Activated CD4-positive, alpha-beta T cell treated with anti-CD3 and anti-CD28 coated beads for 1 hour (primary cell): ENCODE measurements around the gene MYO5B.
"Not testable (repeated sequence)": the region's sequence is repeated elsewhere in the genome, so short reads cannot be mapped to it uniquely, and the experiment has no call there.

Experiments used
- DNase-seq: peaks from one replicate; pipeline ENCODE4 v3.0.0-alpha.2; 2020

Gene MYO5B

GRCh38 chr18:49813319-49814146 is 381.4 kb downstream of the MYO5B start, which contains the start of gene ACAA2:
Gene ACAA2, minus strand, starts transcription at chr18:49813533. Its CDS starts 49 bp downstream, at chr18:49813484.
- DNase-seq: peak; percentile 62

- DNase-seq: no peak
Measured at GRCh38 chr18:49813069-49813318, 382.0 kb downstream of the MYO5B start.

GRCh38 chr18:49812286-49813068 is 382.5 kb downstream of the MYO5B start:
- no peak for DNase-seq

GRCh38 chr18:49811151-49811938 is 383.6 kb downstream of the MYO5B start:
- no peak for DNase-seq

GRCh38 chr18:49808553-49809191 is 386.3 kb downstream of the MYO5B start:
- DNase-seq: not testable (repeated sequence)

- DNase-seq: no peak
Measured at GRCh38 chr18:49804096-49804495, 390.9 kb downstream of the MYO5B start.

GRCh38 chr18:49802623-49803022 is 392.3 kb downstream of the MYO5B start:
- no peak for DNase-seq

- DNase-seq: not testable (repeated sequence)
Measured at GRCh38 chr18:49800491-49800890, 394.5 kb downstream of the MYO5B start.

- not testable (repeated sequence) for DNase-seq
Measured at GRCh38 chr18:49799806-49800205, 395.1 kb downstream of the MYO5B start.

GRCh38 chr18:49798001-49798400 is 396.9 kb downstream of the MYO5B start:
- no peak for DNase-seq

GRCh38 chr18:49795612-49796552 is 399.1 kb downstream of the MYO5B start:
- no peak for DNase-seq

GRCh38 chr18:49794743-49795142 is 400.2 kb downstream of the MYO5B start:
- no peak for DNase-seq

- DNase-seq: not testable (repeated sequence)
Measured at GRCh38 chr18:49789560-49790134, 405.3 kb downstream of the MYO5B start.

- no peak for DNase-seq
Measured at GRCh38 chr18:49788327-49788898, 406.5 kb downstream of the MYO5B start.

GRCh38 chr18:49786019-49786720 is 408.8 kb downstream of the MYO5B start:
- DNase-seq: no peak

GRCh38 chr18:49784427-49785185 is 410.3 kb downstream of the MYO5B start:
- no peak for DNase-seq

- not testable (repeated sequence) for DNase-seq
Measured at GRCh38 chr18:49783631-49784030, 411.3 kb downstream of the MYO5B start.

GRCh38 chr18:49778826-49779465 is 416.0 kb downstream of the MYO5B start:
- DNase-seq: no peak
